ENCODE data around the gene UFD1.
"Not testable (repeated sequence)": the region's sequence is repeated elsewhere in the genome, so short reads cannot be mapped to it uniquely, and the experiment has no call there.

The UFD1 gene

DNA sequence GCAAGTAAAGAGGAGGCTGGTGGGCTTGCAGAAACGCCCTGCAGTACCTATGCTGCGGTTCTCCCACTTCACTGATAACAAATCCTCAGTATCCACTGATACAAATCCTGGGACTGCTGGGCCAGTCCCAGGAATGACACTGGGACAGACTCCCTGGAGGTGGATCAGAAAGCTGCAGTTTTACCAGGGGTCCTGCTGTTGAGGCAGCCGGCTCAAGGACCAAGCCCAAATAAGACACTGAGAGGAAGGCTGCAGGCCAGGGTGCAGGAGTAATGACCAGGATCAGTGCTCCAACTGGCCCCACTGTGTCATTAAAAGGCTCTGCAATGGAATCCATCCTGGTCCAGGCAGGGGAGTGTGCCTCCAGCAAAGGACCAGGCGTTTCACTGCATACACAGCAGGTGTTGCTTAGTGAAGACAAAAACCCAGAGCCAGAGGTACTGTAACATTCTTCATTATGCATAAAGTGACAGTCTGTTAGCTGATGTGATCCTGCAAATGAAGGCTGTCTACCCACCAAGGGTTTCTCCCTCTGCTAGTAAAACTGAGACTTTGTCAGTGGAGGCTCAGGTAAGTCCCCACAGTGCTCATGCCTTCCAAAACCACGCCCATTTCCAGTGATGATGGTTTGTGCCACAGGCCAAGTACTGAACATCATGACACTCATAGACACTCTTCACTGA lies 30.1 kb downstream of the UFD1 start:
- peak; percentile 38 for DNase-seq (ENCODE audit: low read depth)

- DNase-seq (ENCODE audit: low read depth): no peak
Observed at GRCh38 chr22:19448076-19448607, 30.9 kb downstream of the UFD1 start.

- peak; percentile 87 for DNase-seq (ENCODE audit: low read depth)
Observed at GRCh38 chr22:19447330-19448075, 31.5 kb downstream of the UFD1 start, which contains the start of gene C22orf39. C22orf39 (minus strand) TSS chr22:19447711; CDS start chr22:19447688, 23 bp downstream.

DNA sequence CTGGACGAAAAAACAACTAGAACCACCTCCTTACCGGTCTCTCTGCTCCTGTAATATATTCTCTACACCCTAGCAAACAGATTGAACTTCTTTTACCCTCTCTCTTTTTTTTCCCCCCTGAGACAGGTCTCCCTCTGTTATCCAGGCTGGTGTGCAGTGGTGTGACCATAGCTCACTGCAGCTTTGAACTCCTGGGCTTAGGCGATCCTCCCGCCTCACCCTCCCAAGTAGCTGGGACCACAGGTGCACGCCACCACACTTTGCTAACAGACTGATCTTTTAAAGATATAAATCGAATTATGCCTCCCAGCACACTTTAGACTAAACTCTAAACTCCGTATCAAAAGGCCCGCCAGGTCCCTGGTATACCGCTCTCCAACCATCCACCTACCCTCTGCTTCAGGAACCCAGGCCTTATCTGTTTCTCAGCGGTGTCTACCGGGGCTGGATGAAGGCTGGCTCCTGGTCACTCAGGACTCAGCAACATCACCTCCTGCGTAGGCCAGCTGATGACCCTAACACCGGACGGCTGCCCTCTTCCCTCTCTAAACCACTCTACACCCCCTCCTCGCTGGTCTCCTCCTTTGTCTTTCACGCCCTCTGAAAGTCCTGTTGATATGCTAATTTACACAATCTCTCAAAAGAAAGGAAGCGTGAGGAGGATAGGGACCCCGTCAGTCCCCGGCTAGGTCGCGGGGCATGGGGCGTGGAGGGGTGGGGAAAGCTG lies 32.2 kb downstream of the UFD1 start:
- no peak for DNase-seq (ENCODE audit: low read depth)

DNA sequence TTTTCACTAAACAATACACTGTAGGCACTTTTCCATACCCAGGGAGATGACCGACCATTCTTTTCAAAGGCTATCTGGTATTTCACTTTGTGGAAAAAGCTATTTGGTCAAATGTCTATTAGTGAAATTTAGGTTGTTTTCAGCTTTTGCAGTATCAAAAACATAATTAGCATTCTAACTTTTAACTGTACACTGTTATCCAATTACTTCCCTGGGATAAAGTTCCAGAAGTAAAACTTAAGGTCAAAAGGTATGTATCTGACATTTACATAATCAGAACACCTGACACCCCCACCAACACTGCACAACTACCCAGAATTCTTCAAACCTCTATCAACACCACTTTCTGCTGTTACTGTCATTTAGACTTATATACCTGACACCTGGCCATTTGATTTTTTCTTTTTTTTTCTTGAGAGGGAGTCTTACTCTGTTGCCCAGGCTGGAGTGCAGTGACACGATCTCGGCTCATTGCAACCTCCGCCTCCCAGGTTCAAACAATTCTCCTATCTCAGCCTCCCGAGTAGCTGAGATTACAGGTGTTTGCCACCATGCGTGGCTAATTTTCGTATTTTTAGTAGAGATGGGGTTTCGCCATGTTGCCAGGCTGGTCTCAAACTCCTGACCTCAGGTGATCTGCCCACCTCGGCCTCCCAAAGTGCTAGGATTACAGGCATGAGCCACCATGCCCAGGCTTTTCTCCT lies 33.6 kb downstream of the UFD1 start:
- not testable (repeated sequence) for DNase-seq (ENCODE audit: low read depth)

DNA sequence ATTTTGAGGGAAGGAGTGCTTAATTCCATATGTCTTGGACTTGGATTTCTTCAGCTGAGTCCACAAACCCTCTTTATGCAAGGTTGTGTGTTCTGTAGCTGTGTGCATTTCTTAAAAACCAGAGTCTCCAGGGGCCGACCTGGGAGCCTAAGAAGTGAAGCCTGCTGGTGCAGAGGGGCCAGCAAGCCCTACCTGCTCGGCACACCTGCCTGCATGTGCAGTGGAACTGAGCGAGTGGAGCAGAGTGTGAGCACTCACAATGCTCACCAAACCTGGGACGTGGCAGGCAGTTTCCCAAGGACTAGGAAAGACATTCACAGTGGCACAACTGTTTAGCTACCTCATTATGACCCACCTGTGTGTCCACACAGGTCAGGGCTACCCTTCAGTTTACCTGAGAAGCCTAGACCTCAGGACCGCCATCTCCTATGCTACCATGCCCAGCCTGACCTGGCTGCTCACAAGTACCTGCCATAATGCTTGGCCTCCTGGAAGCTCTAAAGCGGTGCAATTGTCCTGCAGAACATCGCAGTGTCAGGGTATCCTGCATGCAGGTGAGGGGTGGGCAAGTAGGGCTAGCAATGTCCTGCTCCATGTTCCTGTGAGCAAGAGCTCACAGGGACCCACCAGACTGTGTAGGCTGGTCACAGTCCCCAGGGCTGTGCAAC lies 35.3 kb downstream of the UFD1 start:
- DNase-seq (ENCODE audit: low read depth): no peak

DNA sequence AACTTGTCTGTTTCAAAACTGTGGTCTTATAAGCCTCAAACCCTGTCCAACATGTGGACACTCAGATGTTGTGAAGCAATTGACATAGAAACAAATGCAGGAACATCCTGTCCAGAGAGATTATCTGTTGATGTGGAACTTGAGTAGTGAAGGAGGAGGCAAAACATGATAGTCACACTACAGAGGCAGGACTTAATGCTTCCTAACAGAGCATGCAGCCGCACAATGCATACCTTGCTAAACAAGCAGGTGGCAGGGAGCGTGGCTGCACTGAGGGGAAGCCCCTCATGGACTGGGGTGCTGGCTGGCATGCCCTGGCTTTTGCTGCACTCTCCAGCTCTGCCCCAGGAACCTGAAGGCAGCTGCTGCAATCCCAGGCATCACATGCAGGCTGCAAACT lies 36.8 kb downstream of the UFD1 start:
- no peak for DNase-seq (ENCODE audit: low read depth)

GRCh38 chr22:19440411-19441195 lies 38.4 kb downstream of the UFD1 start:
- DNase-seq (ENCODE audit: low read depth): no peak

DNA sequence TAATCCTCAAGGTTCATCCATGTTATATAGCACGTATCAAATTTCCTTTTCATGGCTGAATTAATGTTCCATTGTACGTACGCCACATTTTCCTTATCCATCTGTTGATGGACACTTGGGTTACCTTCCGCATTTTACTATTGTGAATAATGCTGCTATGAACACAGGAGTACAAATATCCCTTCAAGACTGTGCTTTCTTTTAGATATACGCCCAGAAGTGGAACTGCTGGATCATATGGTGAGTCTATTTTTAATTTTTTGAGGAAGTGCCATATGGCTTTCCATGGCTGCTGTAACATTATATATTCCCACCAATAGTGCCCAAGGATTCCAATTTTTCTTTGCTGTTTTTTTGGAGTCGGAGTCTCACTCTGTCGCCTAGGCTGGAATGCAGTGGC lies 40.7 kb downstream of the UFD1 start:
- no peak for DNase-seq (ENCODE audit: low read depth)

DNA sequence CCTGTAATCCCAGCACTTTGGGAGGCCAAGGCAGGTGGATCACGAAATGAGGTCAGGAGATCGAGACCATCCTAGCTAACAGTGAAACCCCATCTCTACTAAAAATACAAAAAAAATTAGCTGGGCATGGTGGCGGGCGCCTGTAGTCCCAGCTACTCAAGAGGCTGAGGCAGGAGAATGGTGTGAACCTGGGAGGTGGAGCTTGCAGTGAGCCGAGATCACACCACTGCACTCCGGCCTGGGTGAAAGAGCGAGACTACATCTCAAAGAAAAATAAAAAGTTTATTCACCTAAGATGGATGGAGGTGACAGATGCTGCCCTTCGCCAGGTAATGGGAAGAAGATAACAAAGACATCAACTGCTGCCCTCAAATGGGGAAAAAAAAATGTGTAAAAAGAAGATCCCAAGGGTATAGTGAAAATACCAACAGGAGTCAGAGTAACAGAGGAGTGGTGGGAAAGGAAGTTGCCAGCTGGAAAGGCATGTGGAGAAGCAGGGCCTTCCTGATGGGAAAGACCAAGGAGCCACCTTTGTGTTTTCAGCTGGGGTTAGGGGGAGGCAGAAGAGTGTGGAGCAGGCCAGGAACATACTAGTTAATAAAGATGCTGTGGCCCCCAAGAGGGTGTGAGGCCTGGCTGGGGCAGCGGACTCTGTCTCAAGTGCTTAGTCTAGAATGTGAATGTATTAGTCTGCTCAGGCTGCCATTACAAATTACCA lies 42.4 kb downstream of the UFD1 start:
- not testable (repeated sequence) for DNase-seq (ENCODE audit: low read depth)

DNA sequence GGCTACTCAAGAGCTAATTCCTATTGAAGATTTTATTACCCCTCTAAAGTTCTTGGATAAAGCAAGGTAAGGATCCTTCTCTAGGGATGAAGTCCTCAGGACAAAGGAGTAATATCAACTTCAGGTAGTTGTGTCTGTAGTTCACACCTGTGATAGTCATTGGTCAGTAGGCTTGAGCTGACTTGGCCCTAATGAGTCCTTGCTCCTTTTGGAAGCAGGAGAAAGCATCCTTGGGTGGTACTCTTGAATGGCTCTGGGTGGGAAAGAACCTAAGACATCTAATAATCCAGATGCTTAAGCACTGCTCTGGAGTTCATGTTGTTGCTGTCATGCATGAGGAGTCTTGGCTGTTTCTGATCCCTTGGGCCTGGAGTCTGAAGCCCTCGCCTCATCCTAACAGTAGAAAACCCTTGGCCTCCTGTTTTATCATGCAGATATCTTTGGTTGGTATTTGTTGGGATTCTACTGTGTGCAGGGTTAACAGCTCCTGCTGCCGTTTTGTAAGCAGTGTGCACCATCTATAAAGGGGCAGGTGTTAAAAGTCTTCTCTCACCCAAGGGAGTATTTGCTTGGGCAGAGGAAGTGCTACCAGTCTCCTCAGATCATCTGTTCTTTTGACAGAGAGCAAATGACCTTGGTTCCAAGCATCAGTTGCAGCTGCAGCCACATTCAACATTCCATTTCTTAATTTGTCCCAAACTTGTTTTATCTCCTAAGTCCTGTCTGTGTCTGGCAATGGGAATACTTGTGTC lies 44.0 kb downstream of the UFD1 start:
- DNase-seq (ENCODE audit: low read depth): no peak

GRCh38 chr22:19434401-19434800 lies 44.6 kb downstream of the UFD1 start:
- no peak for DNase-seq (ENCODE audit: low read depth)

DNA sequence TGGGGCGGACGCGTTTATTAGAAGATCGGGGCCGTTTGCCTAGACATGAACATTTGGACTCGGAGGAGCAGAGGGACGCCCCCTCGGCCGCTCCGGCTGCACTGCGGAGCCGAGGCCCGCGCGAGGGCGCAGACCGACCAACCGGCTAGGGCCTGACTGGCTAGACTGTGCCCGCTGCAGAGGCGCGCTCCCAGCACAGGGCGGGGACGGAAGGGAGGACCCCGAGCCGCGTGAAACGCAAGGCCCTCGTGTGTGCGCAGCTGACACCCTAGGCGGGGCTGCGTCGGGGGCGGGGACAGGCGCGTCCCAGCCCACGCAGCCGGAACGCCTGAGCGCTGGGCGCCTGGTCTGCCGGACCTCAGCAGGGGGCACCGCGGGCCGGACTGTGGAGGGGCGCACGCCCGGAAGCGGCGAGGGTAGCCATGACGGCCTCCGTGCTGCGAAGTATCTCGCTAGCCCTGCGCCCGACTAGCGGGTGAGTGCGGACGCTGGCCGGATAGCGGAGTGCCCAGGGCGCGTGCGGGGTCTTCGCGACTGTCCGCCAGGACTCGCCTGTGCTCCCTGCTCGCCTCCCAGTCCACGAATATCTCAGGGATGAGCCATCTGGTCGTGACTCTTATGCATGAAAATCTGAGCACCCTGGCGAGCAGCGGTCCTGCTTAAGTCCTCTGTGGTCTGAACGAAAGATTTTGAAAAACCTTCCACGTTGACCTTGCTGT lies 46.7 kb downstream of the UFD1 start, which contains the start of gene MRPL40:
Gene MRPL40, plus strand, starts transcription at position 413 of the 719 bp plus-strand sequence. Its CDS starts 10 bp downstream, at position 423.
- DNase-seq (ENCODE audit: low read depth): peak; percentile 90

GRCh38 chr22:19431649-19432132 lies 47.3 kb downstream of the UFD1 start, which contains the start of gene HIRA:
HIRA (minus strand) TSS chr22:19431733; CDS start chr22:19431476, 257 bp downstream.
- peak; percentile 86 for DNase-seq (ENCODE audit: low read depth)

- DNase-seq (ENCODE audit: low read depth): no peak
Observed at GRCh38 chr22:19430890-19431541, 48.0 kb downstream of the UFD1 start.

DNA sequence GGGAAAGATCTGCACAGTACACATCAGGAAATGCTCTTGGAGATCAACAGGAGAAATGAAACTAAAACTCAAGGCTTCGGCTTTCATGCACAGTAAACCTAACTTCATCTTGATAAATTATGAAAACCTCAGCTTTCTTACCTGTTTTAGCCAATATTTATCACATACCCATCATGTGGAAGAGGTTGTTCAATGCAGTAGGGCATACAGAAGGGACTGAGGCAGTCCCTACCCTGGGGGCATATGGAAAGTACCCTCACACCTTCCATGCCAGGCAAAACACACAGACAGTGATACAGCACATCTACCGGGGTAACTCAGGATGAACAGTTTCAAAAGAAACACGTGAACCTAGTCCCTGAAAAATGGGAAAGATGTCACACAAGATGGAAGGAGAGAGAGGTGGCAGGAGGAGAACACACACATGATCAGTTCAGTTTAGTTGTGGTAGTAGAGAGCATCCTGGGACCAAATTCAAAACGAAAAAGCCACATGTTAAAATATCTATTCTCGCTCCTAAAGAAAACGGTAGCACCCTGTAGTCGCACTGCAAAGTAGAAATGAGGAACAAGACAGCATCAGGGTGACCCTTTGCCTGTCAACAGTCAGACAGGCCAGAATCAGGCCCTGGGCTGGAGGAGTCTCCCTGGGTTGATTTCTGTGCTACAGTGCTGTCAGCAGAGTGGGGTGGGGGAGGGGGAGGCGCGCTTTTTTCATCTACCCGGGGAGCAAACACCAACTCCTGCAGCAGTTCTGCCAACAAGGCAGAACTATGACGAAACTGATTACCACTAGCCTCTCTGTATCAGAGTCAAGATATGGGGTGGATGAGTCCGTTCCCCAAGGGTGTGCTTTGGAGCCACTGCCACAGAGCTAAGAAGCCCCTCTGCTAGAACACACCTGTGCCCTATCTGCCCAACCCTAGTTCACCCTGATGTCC lies 48.8 kb downstream of the UFD1 start:
- no peak for DNase-seq (ENCODE audit: low read depth)

GRCh38 chr22:19424186-19424500 lies 54.9 kb downstream of the UFD1 start:
- DNase-seq (ENCODE audit: low read depth): no peak

Data from activated T-cell treated with anti-CD3 and anti-CD28 coated beads for 24 hours (primary cell).